Hepatocyte (in vitro differentiated cells): Measurements from ENCODE around the gene PLEKHA4. TPM values are rescaled to one million over a fixed set of nuclear protein-coding genes. Genes with fewer than 3 reads are reported as not detected.

Source experiments
- DNase-seq: peaks from one replicate; pipeline ENCODE4 v3.0.0-alpha.2; 2016; ENCODE audit warnings: low spot score
- H2AFZ ChIP-seq: fragments of 200-600 bp; sonication (generic); 2 replicates; pipeline ENCODE4 v1.6.0; 2016; ENCODE audit warnings: antibody characterized with exemption, mild to moderate bottlenecking
- H3K27ac ChIP-seq: fragments of 200-600 bp; sonication (generic); 2 replicates; pipeline ENCODE4 v1.5.1; 2016; ENCODE audit warnings: mild to moderate bottlenecking
- H3K27me3 ChIP-seq: fragments of 200-600 bp; sonication (generic); 2 replicates; pipeline ENCODE4 v1.6.1; 2016
- H3K36me3 ChIP-seq: fragments of 200-600 bp; sonication (generic); replicated peaks from 2 replicates; pipeline ENCODE4 v1.5.1; 2016; ENCODE audit warnings: low read depth; ENCODE audit not compliant: insufficient read depth
- H3K4me1 ChIP-seq: fragments of 200-600 bp; sonication (generic); 2 replicates; pipeline ENCODE4 v1.5.1; 2016; ENCODE audit warnings: mild to moderate bottlenecking, moderate library complexity; ENCODE audit not compliant: insufficient read depth
- H3K4me2 ChIP-seq: fragments of 200-600 bp; sonication (generic); 2 replicates; pipeline ENCODE4 v1.6.0; 2016
- H3K4me3 ChIP-seq: fragments of 200-600 bp; sonication (generic); 2 replicates; pipeline ENCODE4 v1.5.1; 2016; ENCODE audit warnings: mild to moderate bottlenecking
- H3K79me2 ChIP-seq: fragments of 200-600 bp; sonication (generic); 2 replicates; pipeline ENCODE4 v1.6.0; 2017; ENCODE audit warnings: mild to moderate bottlenecking
- H3K9me2 ChIP-seq: fragments of 200-600 bp; sonication (generic); replicated peaks from 2 replicates; pipeline ENCODE4 v1.6.0; 2017; ENCODE audit warnings: mild to moderate bottlenecking; ENCODE audit not compliant: insufficient read depth
- H3K9me3 ChIP-seq: fragments of 200-600 bp; sonication (generic); 2 replicates; pipeline ENCODE4 v1.5.1; 2016; ENCODE audit warnings: low read depth, mild to moderate bottlenecking
- H4K20me1 ChIP-seq: fragments of 200-600 bp; sonication (generic); 2 replicates; pipeline ENCODE4 v1.6.0; 2016; ENCODE audit warnings: mild to moderate bottlenecking; ENCODE audit not compliant: insufficient read depth, poor library complexity, severe bottlenecking
- EZH2 ChIP-seq: fragments of 200-600 bp; sonication (generic); IDR thresholded peaks from 2 replicates; pipeline ENCODE4 v1.6.1; 2016; ENCODE audit warnings: antibody characterized with exemption, mild to moderate bottlenecking, borderline replicate concordance
- EZH2phosphoT487 ChIP-seq: fragments of 200-600 bp; sonication (generic); IDR thresholded peaks from one replicate; pipeline ENCODE4 v1.6.1; 2018; ENCODE audit warnings: antibody characterized with exemption, mild to moderate bottlenecking, low read depth, moderate library complexity; ENCODE audit not compliant: unreplicated experiment, severe bottlenecking
- WGBS: methylation state at CpG from one replicate; pipeline ENCODE4 v1.1.6; 2016; ENCODE audit warnings: low lambda C conversion rate; ENCODE audit errors: missing lambda C conversion rate; 5-methylcytosine and 5-hydroxymethylcytosine counted together
- polyA plus RNA-seq: library from polyadenylated mRNA; unstranded; fragments of >200 nt; fragmentation: Nextera tagmentation; extraction: Ambion mirVana; gene quantifications from 2 replicates; pipeline ENCODE4 v1.2.1, GENCODE V29; 2016
- total RNA-seq: library from RNA; depleted of rRNA; stranded (reverse); fragments of >200 nt; gene quantifications from 2 replicates; pipeline ENCODE4 v1.2.3, GENCODE V29; 2014
- TF ChIP-seq, protein P1 (sequence below): fragments of 200-600 bp; sonication (generic); IDR thresholded peaks from 2 replicates; pipeline ENCODE4 v1.5.1; 2016; ENCODE audit warnings: antibody characterized with exemption, mild to moderate bottlenecking; ENCODE audit not compliant: poor library complexity

The PLEKHA4 gene
- total and polyA plus RNA-seq, 2 experiments from 2014 or later, result 7.3 to 15.1 TPM

DNA sequence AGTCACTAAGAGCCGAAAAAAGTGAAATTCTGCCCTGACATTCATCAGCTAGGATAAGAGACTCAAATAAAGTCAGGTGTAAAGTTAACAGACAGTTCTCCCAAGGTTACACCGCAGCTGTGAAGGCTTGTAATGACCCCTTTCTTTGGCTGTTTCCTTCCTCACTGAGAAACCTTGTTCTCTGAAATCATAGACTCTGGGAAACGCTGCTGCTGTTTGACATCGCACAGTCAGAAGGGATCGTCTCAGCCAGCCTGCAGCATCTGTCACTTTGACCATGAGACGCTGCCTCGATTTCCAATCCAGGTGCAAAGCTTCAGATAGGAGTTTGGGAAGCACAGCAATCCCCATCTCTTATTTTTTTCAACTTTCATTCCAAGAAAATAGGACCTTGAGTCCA is 58.3 kb downstream of the PLEKHA4 start:
- TF ChIP-seq EZH2, result no peak
- Histone ChIP-seq H3K27me3 (no peaks in the 10 kb centered on the region), H3K4me3 (peak overlapping the region; percentile 44), H3K9me2 (no peaks in the 10 kb centered on the region), H2AFZ (peak overlapping the region; percentile 57), H3K36me3 (no peaks in the 10 kb centered on the region), H3K4me2 (peak overlapping the region; percentile 81), H4K20me1 (no peaks in the 10 kb centered on the region), H3K9me3 (no peaks in the 10 kb centered on the region), H3K4me1 (peaks cover 31% of the 10 kb centered on the region), H3K79me2 (peaks cover 6% of the 10 kb centered on the region), H3K27ac (peak overlapping the region; percentile 87)
- 42% methylated on average over 7 of the region's 7 CpGs for WGBS
- peak; percentile 7 for DNase-seq

DNA sequence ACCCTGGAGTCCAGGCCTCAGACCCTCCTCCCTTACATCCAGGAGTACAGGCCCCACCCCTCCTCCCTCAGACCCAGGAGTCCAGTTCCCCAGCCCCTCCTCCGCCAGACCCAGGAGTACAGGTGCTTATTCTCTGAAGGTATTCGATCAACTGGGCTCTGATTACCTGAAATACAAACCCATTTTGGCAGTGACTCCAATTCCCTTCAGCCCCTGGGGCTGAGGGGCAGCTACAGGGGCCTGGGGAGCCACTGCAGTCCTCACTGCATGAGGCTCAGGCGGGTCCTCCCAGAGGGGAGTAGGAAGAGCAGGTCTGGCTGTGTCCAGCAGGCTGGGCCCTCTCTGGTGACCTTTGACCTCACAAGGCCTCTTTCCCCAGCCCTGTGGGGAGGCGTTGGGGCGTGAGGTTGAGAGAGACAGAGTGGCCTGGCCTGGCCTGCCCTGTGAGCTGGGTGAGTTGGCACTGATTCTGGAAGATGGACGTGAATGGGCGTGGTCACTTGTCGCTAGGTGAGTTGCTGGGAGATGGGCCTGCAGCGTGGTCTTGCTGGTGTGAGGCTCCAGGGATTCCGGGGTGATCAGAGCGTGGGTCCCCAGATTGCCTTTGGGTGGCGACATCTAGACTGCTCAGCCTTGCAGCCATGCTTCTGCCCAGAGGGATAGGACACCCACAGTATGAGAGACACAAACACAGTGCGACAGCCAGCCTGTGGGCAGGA is 60.7 kb downstream of the PLEKHA4 start:
- Histone ChIP-seq H2AFZ (no peak overlapping the region), H4K20me1 (no peaks in the 10 kb centered on the region), H3K9me2 (no peaks in the 10 kb centered on the region), H3K4me2 (peak overlapping the region; percentile 70), H3K4me1 (peaks cover 29% of the 10 kb centered on the region), H3K36me3 (no peaks in the 10 kb centered on the region), H3K27ac (peak overlapping the region; percentile 90), H3K9me3 (no peaks in the 10 kb centered on the region), H3K27me3 (no peaks in the 10 kb centered on the region), H3K4me3 (no peak overlapping the region), H3K79me2 (peaks cover 6% of the 10 kb centered on the region)
- TF ChIP-seq EZH2 (no peak), EZH2phosphoT487 (no peak)
- TF ChIP-seq, protein P1, sequence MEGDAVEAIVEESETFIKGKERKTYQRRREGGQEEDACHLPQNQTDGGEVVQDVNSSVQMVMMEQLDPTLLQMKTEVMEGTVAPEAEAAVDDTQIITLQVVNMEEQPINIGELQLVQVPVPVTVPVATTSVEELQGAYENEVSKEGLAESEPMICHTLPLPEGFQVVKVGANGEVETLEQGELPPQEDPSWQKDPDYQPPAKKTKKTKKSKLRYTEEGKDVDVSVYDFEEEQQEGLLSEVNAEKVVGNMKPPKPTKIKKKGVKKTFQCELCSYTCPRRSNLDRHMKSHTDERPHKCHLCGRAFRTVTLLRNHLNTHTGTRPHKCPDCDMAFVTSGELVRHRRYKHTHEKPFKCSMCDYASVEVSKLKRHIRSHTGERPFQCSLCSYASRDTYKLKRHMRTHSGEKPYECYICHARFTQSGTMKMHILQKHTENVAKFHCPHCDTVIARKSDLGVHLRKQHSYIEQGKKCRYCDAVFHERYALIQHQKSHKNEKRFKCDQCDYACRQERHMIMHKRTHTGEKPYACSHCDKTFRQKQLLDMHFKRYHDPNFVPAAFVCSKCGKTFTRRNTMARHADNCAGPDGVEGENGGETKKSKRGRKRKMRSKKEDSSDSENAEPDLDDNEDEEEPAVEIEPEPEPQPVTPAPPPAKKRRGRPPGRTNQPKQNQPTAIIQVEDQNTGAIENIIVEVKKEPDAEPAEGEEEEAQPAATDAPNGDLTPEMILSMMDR, result no peak
- peak; percentile 50 for DNase-seq
- WGBS, result 77% methylated on average over 13 of the region's 13 CpGs

DNA sequence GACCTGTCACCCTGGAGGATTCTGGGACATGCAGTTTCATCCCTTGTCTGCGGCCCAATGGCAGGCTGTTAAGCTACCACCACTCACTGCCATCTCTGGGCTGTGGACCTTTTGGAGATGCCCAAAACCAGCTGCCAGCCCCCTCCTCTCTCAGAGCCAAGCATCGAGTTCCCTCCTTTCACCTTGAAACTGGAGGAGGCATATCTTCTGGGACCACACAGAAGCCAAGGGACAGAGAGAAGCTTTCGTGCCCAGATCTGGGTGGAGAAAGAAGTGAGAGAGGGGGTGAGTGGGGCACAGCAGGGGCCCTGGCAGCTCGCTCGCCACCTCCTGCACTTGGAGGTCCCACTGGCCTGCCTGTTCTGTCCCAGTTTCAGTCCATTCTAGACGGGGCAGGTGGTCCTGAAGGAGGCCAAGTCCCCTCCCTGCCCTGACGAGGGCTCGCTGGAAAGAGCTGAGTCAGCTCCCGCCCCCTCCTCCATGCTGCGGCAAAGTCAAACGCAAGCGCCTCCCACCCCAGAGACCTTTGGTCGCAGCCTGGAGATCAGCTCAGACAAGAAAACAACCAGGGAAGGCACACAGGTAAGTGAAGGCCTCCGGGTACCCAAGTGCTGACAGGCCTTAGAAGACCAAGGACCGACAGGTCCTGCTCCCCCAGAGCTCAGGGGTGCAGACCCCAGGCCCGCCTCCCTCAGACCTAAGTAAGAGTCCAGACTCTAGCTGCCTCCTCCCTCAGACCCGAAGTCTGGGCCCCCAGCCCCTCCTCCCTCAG is 61.4 kb downstream of the PLEKHA4 start:
- WGBS, result 49% methylated on average over 16 of the region's 17 CpGs
- no peaks in the 10 kb centered on the region for H3K27me3 ChIP-seq

More for the DNA sequence above, 61.4 kb downstream of the PLEKHA4 start:
- peak overlapping the region; percentile 90 for H3K27ac ChIP-seq
- no peak overlapping the region for H3K4me3 ChIP-seq
- DNase-seq, result peak; percentile 87
- peaks cover 25% of the 10 kb centered on the region for H3K4me1 ChIP-seq
- no peak overlapping the region for H2AFZ ChIP-seq
- H3K79me2 ChIP-seq, result peaks cover 6% of the 10 kb centered on the region
- peak overlapping the region; percentile 70 for H3K4me2 ChIP-seq
- no peaks in the 10 kb centered on the region for H3K36me3 ChIP-seq
- H3K9me2 ChIP-seq, result no peaks in the 10 kb centered on the region
- H4K20me1 ChIP-seq, result no peaks in the 10 kb centered on the region
- TF ChIP-seq EZH2, result no peak
- TF ChIP-seq, protein P1, result no peak
- TF ChIP-seq EZH2phosphoT487, result no peak
- H3K9me3 ChIP-seq, result no peaks in the 10 kb centered on the region
